GM23248 (cell line): Measurements from ENCODE around the gene CPA2.

Experiments used
- EZH2 ChIP-seq: fragments of 200-600 bp; sonication (generic); IDR thresholded peaks from 2 replicates; pipeline ENCODE4 v1.6.1; 2018; ENCODE audit warnings: antibody characterized with exemption, mild to moderate bottlenecking; ENCODE audit not compliant: insufficient read depth, poor library complexity, severe bottlenecking
- EZH2phosphoT487 ChIP-seq: fragments of 200-600 bp; sonication (generic); IDR thresholded peaks from 2 replicates; pipeline ENCODE4 v1.6.1; 2018; ENCODE audit warnings: antibody characterized with exemption, moderate library complexity, mild to moderate bottlenecking, low read depth; ENCODE audit not compliant: insufficient read depth

DNA sequence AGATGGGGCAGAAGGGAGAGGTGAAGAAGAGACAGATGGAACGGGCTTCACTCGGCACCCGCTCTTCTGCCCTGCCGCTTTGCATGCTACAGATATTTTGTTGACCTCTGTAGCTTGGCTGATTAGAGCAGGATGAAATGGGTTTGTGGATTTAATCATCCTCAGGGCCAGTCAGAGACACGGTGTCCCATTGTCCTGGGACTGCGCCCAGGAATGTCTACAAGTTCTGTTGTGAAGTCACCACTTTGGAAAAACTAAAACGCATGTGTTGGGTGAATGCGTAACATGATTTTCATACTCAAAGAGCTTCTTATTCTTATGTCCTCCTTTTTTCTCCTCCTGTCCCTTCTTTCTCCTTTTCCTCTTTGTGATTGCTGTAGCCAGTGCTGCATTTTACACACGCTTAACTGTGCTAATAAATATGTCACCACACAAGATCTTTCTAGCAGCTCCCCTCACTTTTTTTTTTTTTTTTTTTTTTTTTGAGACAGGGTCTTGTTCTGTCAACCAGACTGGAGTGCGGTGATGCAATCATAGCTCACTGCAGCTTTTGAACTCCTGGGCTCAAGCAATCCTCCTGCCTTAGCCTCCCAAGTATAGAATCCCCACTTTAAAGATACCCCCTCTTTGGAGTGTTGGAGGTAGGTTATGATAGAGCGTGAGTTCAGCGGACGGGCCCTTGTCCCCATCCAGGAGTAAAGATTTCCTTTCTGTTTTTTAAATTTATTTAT, 29.7 kb downstream of the CPA2 start:
- no peak for TF ChIP-seq EZH2phosphoT487
- TF ChIP-seq EZH2: no peak
